ENCODE data around the gene GBP3.
A peak's percentile ranks its signal among the peaks of the same experiment; 100 is the strongest.
"Not testable (repeated sequence)": the region's sequence is repeated elsewhere in the genome, so short reads cannot be mapped to it uniquely, and the experiment has no call there.

GBP3 gene

DNA sequence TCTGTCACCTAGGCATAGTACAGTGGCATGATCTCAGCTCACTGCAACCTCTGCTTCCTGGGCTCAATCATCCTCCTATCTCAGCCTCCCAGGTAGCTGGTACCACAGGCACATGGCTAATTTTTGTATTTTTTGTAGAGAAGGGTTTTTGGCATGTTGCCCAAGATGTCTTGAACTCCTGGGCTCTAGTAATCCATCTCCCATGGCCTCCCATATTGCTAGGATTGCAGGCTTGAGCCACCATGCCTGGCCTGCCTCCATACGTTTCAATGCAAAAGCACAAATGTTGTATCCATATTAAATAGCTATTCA, 17.6 kb upstream of the GBP3 start:
- DNase-seq = no peak

- DNase-seq = no peak
These were observed 14.5 kb upstream of the GBP3 start for GRCh38 chr1:89037186-89037585.

GRCh38 chr1:89035080-89035479, 12.4 kb upstream of the GBP3 start:
- no peak for DNase-seq

- not testable (repeated sequence) for DNase-seq
These were observed 11.3 kb upstream of the GBP3 start for GRCh38 chr1:89034004-89034403.

DNA sequence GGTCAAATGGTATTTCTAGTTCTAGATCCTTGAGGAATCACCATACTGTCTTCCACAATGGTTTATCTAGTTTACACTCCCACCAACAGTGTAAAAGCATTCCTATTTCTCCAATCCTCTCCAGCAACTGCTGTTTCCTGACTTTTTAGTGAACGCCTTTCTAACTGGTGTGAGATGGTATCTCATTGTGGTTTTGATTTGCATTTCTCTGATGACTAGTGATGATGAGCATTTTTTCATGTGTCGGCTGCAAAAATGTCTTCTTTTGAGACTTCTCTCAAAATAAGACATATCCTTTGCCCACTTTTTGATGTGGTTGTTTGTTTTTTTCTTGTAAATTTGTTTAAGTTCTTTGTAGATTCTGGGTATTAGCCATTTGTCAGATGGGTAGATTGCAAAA, 6.4 kb upstream of the GBP3 start:
- not testable (repeated sequence) for DNase-seq

DNA sequence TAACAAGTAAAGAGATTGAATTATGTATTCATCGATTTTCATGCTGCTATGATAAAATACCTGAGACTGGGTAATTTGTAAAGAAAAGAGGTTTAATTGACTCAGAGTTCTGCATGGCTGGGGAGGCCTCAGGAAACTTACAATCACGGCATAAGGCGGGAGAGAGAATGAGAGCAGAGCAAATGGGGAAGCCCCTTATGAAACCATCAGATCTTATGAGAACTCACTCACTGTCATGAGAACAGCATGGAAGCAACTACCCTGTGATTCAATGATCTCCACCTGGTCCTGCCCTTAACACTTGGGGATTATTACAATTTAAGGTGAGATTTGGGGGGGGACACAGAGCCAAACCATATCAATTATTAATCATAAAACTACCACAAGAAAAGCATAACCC, 3.3 kb upstream of the GBP3 start:
- DNase-seq = no peak

GRCh38 chr1:89023026-89023425, 360 bp upstream of the GBP3 start:
- no peak for DNase-seq

DNA sequence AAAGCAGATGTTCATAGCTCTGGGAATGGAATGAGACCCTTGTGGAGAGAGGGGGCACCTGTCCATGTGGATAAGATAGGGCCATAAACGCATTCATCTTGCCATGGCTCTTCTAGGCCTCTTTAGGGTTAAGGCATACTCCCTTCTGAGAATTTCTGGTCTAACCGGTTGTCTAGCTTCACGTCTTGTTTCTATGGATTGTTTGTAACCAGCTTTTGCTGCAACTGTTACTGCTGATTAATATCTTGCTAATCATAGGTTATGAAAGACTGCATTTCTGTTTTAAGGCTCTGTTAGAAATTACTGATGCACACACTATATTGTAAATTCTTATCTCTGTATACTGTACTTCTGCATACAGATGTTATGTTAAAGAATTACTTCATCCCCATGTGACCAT, 4.3 kb downstream of the GBP3 start:
- not testable (repeated sequence) for DNase-seq

DNA sequence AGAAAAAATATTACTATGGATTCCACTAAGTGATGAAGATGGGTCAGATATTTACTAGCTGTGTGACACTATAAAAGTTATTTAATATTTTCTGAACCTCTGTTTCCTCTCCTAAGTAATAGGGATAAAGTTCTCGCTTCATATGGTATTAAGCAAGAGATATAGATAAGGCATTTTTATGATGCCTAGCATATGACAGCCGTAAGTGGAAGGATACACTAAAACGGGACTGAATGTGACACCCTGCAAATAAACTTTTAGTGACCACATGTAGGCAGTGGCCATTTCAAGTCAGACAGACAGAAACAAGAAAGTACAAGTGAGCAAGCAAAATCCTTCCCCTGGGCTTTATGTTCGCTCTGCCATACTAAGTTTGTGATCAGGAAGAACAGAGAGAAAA, 14.2 kb downstream of the GBP3 start:
- DNase-seq = no peak

DNA sequence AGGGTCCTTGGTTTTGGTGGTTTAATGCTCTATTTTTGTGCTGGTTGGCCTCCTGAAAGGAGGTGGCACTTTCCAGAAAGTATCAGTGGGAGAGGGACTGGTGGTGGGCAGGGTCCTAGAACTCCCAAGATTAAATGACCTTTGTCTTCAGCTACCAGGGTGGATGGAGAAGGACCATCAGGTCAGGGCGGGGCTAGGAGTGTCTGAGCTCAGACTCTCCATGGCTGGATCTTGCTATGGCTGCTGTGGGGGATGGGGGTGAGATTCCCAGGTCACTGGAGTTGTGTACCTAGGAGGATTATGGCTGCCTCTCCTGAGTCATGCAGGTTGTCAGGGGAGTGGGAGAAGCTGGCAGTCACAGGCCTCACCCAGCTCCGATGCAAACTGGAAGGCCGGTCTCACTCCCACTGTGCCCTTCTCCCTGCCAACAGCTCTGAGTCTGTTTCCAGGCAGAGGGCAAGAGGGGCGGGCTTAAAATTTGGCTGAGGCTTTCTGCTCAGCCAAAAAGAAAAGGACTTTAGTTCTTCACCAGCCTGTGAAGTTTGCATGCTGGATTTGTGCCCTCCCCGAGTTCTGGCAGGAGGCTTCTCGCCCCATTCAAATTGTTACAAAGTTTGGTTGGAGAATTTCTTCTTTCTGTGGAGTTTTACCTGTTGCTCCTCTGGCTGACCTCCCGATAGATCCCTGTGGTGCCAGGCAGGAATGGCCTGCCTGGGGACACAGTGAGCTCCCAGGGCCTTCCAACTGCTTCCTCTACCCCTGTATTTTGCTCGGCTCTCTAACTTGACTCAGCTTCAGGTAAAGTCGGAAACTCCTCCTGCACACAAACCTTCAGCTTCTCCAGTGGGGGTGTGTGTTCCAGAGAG, 17.1 kb downstream of the GBP3 start:
- DNase-seq = no peak

DNA sequence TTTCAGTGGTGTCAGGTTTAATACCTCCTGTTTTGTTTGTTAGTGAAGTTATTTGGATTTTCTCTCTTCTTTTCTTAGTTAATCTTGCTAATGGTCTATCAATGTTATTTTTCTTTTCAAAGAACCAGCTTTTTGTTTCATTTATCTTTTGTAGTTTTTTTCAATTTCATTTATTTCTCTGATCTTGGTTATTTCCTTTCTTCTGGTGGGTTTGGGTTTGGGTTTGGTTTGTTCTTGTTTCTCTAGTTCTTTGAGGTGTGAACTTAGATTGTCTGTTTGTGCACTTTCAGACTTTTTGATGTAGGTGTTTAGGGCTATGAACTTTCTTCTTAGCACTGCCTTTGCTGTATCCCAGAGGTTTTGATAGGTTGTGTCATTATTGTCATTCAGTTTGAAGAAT, 20.5 kb downstream of the GBP3 start:
- DNase-seq = not testable (repeated sequence)

- DNase-seq = no peak
These were observed 21.2 kb downstream of the GBP3 start for GRCh38 chr1:89001510-89001909.

DNA sequence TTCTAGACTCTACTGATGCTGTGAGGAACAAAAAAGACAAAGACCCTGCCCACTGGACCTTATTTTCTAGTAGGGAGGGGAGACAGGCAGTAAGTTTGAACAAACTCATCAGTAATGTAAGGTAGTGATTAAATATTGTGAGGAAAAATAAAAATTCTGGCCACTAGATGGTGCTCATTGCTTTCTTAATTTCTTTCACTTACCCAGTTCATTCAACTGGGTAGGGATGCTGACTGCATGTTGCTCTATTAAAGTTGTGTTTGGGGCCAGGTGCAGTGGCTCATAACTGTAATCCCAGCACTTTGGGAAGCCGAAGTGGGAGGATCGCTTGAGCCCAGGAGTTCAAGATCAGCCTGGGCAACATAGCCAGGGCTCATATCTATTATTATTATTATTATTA, 23.9 kb downstream of the GBP3 start:
- no peak for DNase-seq

GRCh38 chr1:88990426-88990825, 32.2 kb downstream of the GBP3 start:
- no peak for DNase-seq

DNA sequence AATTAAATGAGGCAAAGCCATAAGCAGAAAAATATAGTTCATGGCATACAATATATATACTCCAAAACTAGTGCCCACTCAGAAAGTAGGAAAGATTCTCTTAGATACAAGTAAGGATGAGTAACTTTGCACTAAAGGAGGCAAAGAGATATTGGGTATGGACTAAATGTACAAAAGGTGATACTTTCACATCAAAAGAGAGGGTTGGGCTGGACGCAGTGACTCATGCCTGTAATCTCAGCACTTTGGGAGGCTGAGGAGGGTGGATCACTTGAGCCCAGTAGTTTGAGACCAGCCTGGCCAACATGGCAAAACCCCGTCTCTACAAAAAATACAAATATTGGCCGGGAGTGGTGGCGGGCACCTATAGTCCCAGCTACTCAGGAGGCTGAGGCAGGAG, 37.0 kb downstream of the GBP3 start:
- DNase-seq = peak in 1 of 2 donors; percentile 27

DNA sequence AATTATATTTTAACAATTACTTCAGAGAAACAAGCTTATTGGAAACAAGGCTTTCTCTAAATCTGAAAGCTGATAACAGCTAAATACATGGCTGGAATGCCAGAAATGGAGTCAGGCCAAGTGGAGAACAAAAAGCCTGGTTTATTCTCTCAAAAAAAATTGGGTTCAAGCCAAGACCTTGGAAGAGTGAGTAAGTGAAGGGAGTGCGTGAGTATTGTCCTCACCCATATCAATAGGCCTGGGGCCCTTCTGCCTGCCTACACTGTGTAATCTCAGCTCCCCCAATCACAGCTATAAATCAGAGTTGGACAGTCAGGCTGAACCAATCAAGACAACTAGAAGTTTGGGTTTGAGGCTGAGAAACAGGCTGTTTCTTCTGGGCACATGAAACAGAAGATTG, 37.6 kb downstream of the GBP3 start:
- no peak for DNase-seq

DNA sequence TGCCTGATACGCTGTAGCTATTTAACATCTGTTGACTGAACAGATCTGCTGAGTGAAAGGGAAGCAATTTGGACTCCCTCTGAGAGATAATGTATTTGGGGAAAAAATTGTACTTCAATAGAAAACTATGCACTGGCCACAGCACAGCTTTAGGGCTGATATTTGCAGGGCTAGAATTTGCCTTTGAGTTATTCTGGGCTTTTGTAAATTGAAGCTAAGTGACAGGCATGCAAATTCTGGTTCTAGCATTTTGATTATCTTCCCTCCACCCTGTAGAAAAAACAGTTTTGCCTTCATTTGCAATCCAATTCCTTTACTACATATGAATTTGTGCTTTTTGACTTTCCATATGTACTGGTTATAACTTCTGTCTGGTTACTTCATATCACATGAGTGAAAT, 38.1 kb downstream of the GBP3 start:
- DNase-seq = no peak

GRCh38 chr1:88983791-88984559, 38.7 kb downstream of the GBP3 start:
- peak in 1 of 2 donors; percentile 28 for DNase-seq

DNA sequence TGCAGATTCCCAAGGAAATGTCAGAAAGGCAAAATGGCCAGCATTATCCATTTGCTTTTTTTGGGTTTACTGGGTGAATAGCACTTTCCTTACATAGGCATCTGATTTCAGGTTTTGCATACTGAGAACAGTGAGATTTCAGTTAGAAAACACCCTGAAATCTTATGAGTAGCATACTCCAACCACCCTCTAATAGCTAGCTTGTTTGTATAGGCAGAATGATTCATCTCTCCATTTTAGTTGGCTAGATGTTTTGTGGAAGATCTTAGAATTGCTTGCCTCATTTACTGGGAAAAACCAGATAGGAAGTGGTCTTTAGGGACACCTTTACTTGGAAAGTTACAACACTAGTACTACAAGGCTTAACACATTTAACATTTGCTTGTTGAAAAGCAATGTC, 40.6 kb downstream of the GBP3 start:
- DNase-seq = no peak

GRCh38 chr1:88981506-88981905, 41.2 kb downstream of the GBP3 start:
- DNase-seq = not testable (repeated sequence)

- no peak for DNase-seq
These were observed 41.8 kb downstream of the GBP3 start for GRCh38 chr1:88980870-88981269.

- DNase-seq = no peak
These were observed 42.9 kb downstream of the GBP3 start for GRCh38 chr1:88979749-88980116.

DNA sequence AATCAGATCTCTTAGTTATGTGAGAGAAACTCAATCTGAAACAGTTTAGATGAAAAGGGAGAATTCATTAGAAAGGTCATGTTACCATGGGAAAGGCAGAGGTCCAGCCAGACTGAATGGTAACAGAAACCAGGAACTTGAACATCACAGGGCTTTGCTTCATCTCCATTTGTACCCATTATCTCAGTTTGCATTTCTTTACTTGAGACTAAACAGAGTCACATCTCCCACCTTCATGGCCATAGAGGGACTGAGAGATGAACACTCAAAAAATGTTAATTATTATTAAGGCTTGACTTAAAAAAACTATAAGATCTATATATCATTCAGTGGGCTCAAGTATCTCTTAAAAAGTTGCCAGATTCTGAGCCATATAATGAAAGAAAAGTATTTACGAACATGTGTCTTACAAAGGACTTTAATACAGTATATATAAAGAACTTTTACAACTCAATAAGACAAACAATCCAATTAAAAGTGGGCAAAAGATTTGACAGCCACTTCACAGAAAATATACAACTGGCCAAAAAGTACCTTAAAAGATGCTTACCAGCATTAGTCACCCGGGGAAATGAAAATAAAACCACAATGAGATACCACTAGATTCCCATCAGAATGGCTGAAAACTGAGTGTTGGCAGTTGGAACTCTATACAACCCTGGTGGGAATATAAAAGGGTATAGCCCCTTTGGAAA, 43.5 kb downstream of the GBP3 start:
- DNase-seq = no peak

GRCh38 chr1:88976235-88976634, 46.4 kb downstream of the GBP3 start:
- DNase-seq = no peak
